MCF 10A (cell line): ENCODE data around the gene CYP27C1. TPM values are rescaled to one million over a fixed set of nuclear protein-coding genes. Genes with fewer than 3 reads are reported as not detected.

Experiments
- BruUV-seq: library from RNA; stranded (reverse); fragments of 400-500 nt; replicated peaks from 2 replicates; lab custom pipeline; 2021; lab: Mats Ljungman, UMichigan
- CTCF ChIA-PET: fragments of 300-600 bp; sonication (Branson Sonifier 250); formaldehyde crosslinking; extraction: SDS; loops from one replicate; lab custom pipeline; 2021; ENCODE audit warnings: antibody characterized with exemption, inconsistent platforms; lab: Yijun Ruan, JAX
- POLR2A ChIA-PET: fragments of 300-600, 350-650 bp; sonication (Branson Sonifier 250); formaldehyde crosslinking; extraction: SDS; loops from one replicate; lab custom pipeline; 2020; ENCODE audit warnings: antibody characterized with exemption, inconsistent platforms; lab: Yijun Ruan, JAX
- DNase-seq: peaks from one replicate; pipeline ENCODE4 v3.0.0-alpha.2; 2018; ENCODE audit not compliant: unreplicated experiment
- H3K27ac Mint-ChIP-seq: one replicate; pipeline ENCODE4 v1.8.0; 2022; ENCODE audit warnings: mild to moderate bottlenecking, low read depth, mixed read lengths; ENCODE audit not compliant: unreplicated experiment
- H3K27me3 Mint-ChIP-seq: one replicate; pipeline ENCODE4 v1.8.0; 2022; ENCODE audit warnings: mixed read lengths; ENCODE audit not compliant: insufficient read depth, unreplicated experiment
- H3K36me3 Mint-ChIP-seq: one replicate; pipeline ENCODE4 v1.8.0; 2022; ENCODE audit warnings: mild to moderate bottlenecking, moderate library complexity, mixed read lengths; ENCODE audit not compliant: insufficient read depth, unreplicated experiment
- H3K4me1 Mint-ChIP-seq: one replicate; pipeline ENCODE4 v1.8.0; 2022; ENCODE audit warnings: mixed read lengths; ENCODE audit not compliant: insufficient read depth, unreplicated experiment
- H3K4me3 Mint-ChIP-seq: one replicate; pipeline ENCODE4 v1.8.0; 2022; ENCODE audit warnings: mild to moderate bottlenecking, moderate library complexity, mixed read lengths; ENCODE audit not compliant: unreplicated experiment
- H3K9me3 Mint-ChIP-seq: one replicate; pipeline ENCODE4 v1.8.0; 2022; ENCODE audit warnings: mixed read lengths; ENCODE audit not compliant: unreplicated experiment
- CTCF ChIP-seq: fragments of 200-600 bp; IDR thresholded peaks from one replicate; pipeline ENCODE4 v1.8.0; 2022; ENCODE audit warnings: antibody characterized with exemption, mild to moderate bottlenecking; ENCODE audit not compliant: unreplicated experiment
- intact Hi-C: fragments of 100-400 bp; cut with micrococcal nuclease; formaldehyde crosslinking; loops from 2 replicates; pipeline ENCODE4 v1.14.1; 2022
- total RNA-seq: library from RNA; stranded (reverse); gene quantifications from 2 replicates; pipeline ENCODE4 v1.2.3, GENCODE V29; 2022

Gene CYP27C1
- total RNA-seq, 1 experiment from 2014 or later: not detected

GRCh38 chr2:127162261-127163089, 57.6 kb downstream of the CYP27C1 start:
- no peak overlapping the region for H3K4me3 Mint-ChIP-seq
- H3K36me3 Mint-ChIP-seq: no peaks in the 10 kb centered on the region
- BruUV-seq: no TSS peak
- no peaks in the 10 kb centered on the region for H3K27me3 Mint-ChIP-seq
- no peaks in the 10 kb centered on the region for H3K4me1 Mint-ChIP-seq
- POLR2A ChIA-PET: interaction anchor here (0.7 kb wide), 1 partner anchor 275 kb away, joined by 3 read pairs; no protein-coding TSS in a partner anchor
- no peak for DNase-seq
- H3K27ac Mint-ChIP-seq: no peak overlapping the region
- H3K9me3 Mint-ChIP-seq: no peaks in the 10 kb centered on the region
- CTCF ChIA-PET: interaction anchor here (2.2 kb wide), 1 partner anchor 35 kb away, joined by 7 read pairs; no protein-coding TSS in a partner anchor
- intact Hi-C loops: no loop called here
- TF ChIP-seq CTCF: no peak

- TF ChIP-seq CTCF: no peak
- intact Hi-C loops: no loop called here
- POLR2A ChIA-PET: interaction anchor here (0.7 to 1.4 kb wide), 2 partner anchors 21 to 276 kb away, joined by 3 to 4 read pairs; no protein-coding TSS in a partner anchor
- H3K9me3 Mint-ChIP-seq: no peaks in the 10 kb centered on the region
- no peak overlapping the region for H3K4me3 Mint-ChIP-seq
- CTCF ChIA-PET: interaction anchor here (0.8 to 2.2 kb wide), 3 partner anchors 9 to 36 kb away, joined by 3 to 7 read pairs (median 4); no protein-coding TSS in a partner anchor
- H3K4me1 Mint-ChIP-seq: no peaks in the 10 kb centered on the region
- BruUV-seq: no TSS peak
- no peak for DNase-seq
- no peaks in the 10 kb centered on the region for H3K36me3 Mint-ChIP-seq
- no peaks in the 10 kb centered on the region for H3K27me3 Mint-ChIP-seq
- H3K27ac Mint-ChIP-seq: no peak overlapping the region
Observed at GRCh38 chr2:127161176-127162136, 58.6 kb downstream of the CYP27C1 start.

GRCh38 chr2:127160676-127161075, 59.4 kb downstream of the CYP27C1 start:
- no peak for TF ChIP-seq CTCF
- ChIA-PET CTCF (interaction anchor here (2.2 kb wide), 1 partner anchor 37 kb away, joined by 7 read pairs; no protein-coding TSS in a partner anchor), POLR2A (interaction anchor here (1.4 kb wide), 1 partner anchor 21 kb away, joined by 4 read pairs; no protein-coding TSS in a partner anchor)
- DNase-seq: no peak
- H3K4me1 Mint-ChIP-seq: no peaks in the 10 kb centered on the region
- H3K9me3 Mint-ChIP-seq: no peaks in the 10 kb centered on the region
- no peak overlapping the region for H3K27ac Mint-ChIP-seq
- H3K36me3 Mint-ChIP-seq: no peaks in the 10 kb centered on the region
- BruUV-seq: no TSS peak
- H3K4me3 Mint-ChIP-seq: no peak overlapping the region
- intact Hi-C loops: no loop called here
- H3K27me3 Mint-ChIP-seq: no peaks in the 10 kb centered on the region
